SU-DHL-6 (cell line): ENCODE data around the gene KRTDAP.

ENCODE experiments used
- CTCF ChIP-seq: fragments of 200-600 bp; sonication (generic); IDR thresholded peaks from one replicate; pipeline ENCODE4 v1.5.1; 2017; ENCODE audit warnings: antibody characterized with exemption, mild to moderate bottlenecking, low read length, moderate library complexity; ENCODE audit not compliant: insufficient read depth, poor library complexity, severe bottlenecking
- EZH2phosphoT487 ChIP-seq: fragments of 200-600 bp; sonication (generic), shearing (Covaris generic); conservative IDR thresholded peaks from 2 replicates; pipeline ENCODE4 v1.6.1; 2018; ENCODE audit warnings: mild to moderate bottlenecking, antibody characterized with exemption, low read length, moderate library complexity, mixed read lengths

- TF ChIP-seq CTCF, result no peak
- TF ChIP-seq EZH2phosphoT487, result no peak
These were observed 23.5 kb upstream of the KRTDAP start, which contains the start of gene DMKN for GRCh38 chr19:35513628-35514281.
